OCI-LY3 (cell line): ENCODE results near the gene DISP2.

Experiments used
- H2AFZ ChIP-seq: fragments of 200-600, 300-600 bp; shearing (Covaris generic); 2 replicates; pipeline ENCODE4 v1.6.0; 2014; ENCODE audit warnings: antibody characterized with exemption, low read depth, low read length
- H3K27ac ChIP-seq: fragments of 200-600, 300-600 bp; sonication (generic); 2 replicates; pipeline ENCODE4 v1.5.1; 2014; ENCODE audit warnings: mild to moderate bottlenecking, low read length, moderate library complexity, mixed read lengths
- H3K27me3 ChIP-seq: fragments of 200-600, 300-600 bp; sonication (generic); 2 replicates; pipeline ENCODE4 v1.6.1; 2014; ENCODE audit warnings: low read depth, low read length, mixed read lengths
- H3K36me3 ChIP-seq: fragments of 200-600, 300-600 bp; sonication (generic); replicated peaks from 2 replicates; pipeline ENCODE3; 2014; ENCODE audit warnings: low read depth, low read length, mixed read lengths
- H3K4me1 ChIP-seq: fragments of 300-600, 200-600 bp; sonication (generic); 2 replicates; pipeline ENCODE4 v1.6.1; 2014; ENCODE audit warnings: low read length, mixed read lengths
- H3K4me2 ChIP-seq: fragments of 200-600, 300-600 bp; sonication (generic); 2 replicates; pipeline ENCODE4 v1.6.1; 2014; ENCODE audit warnings: low read length, mixed read lengths
- H3K4me3 ChIP-seq: fragments of 300-600, 200-600 bp; sonication (generic); 2 replicates; pipeline ENCODE4 v1.5.1; 2014; ENCODE audit warnings: antibody characterized with exemption, mild to moderate bottlenecking, low read length, moderate library complexity
- H3K79me2 ChIP-seq: fragments of 300-600, 200-600 bp; shearing (Covaris generic); 2 replicates; pipeline ENCODE4 v1.6.1; 2014; ENCODE audit warnings: mild to moderate bottlenecking, low read length, mixed read lengths
- H3K9ac ChIP-seq: fragments of 300-600, 200-600 bp; shearing (Covaris generic); 2 replicates; pipeline ENCODE4 v1.6.0; 2014; ENCODE audit warnings: mild to moderate bottlenecking, low read length, moderate library complexity
- H3K9me3 ChIP-seq: fragments of 200-600, 300-600 bp; shearing (Covaris generic); 2 replicates; pipeline ENCODE4 v1.6.1; 2014; ENCODE audit warnings: low read length, mixed read lengths; ENCODE audit not compliant: insufficient read depth
- H4K20me1 ChIP-seq: fragments of 200-600, 300-600 bp; sonication (generic); 2 replicates; pipeline ENCODE4 v1.6.1; 2016; ENCODE audit warnings: low read length, mixed read lengths; ENCODE audit not compliant: insufficient read depth
- EZH2phosphoT487 ChIP-seq: fragments of 200-600 bp; shearing (Covaris generic); IDR thresholded peaks from 2 replicates; pipeline ENCODE4 v1.6.1; 2018; ENCODE audit warnings: antibody characterized with exemption, mixed run types, low read depth
- TF ChIP-seq, protein P1 (sequence below): fragments of 200-600, 300-600 bp; sonication (generic); IDR thresholded peaks from 2 replicates; pipeline ENCODE4 v1.5.1; 2014; ENCODE audit warnings: antibody characterized with exemption, low read length, low read depth

DISP2 gene

DNA sequence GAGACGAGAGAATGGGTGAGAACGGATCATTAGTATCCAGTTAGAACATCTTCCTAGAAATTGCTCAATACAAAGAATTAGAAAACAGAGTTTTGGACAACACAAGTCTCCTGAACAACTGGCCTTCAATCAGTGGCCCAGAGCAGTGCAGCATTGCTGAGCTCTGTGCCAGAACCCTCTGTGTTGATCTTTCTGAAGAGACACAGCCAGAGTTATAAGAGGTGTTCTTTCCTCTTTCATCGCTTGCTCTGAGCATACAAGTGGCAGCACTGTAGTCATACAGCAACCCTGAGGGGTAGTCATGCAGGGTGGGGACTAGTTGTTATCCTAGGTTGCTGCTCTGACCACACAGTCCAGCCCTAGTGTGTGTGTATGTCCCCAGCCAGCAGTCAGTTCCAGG lies 28.5 kb downstream of the DISP2 start:
- H3K27me3 ChIP-seq = no peaks in the 10 kb centered on the region

DNA sequence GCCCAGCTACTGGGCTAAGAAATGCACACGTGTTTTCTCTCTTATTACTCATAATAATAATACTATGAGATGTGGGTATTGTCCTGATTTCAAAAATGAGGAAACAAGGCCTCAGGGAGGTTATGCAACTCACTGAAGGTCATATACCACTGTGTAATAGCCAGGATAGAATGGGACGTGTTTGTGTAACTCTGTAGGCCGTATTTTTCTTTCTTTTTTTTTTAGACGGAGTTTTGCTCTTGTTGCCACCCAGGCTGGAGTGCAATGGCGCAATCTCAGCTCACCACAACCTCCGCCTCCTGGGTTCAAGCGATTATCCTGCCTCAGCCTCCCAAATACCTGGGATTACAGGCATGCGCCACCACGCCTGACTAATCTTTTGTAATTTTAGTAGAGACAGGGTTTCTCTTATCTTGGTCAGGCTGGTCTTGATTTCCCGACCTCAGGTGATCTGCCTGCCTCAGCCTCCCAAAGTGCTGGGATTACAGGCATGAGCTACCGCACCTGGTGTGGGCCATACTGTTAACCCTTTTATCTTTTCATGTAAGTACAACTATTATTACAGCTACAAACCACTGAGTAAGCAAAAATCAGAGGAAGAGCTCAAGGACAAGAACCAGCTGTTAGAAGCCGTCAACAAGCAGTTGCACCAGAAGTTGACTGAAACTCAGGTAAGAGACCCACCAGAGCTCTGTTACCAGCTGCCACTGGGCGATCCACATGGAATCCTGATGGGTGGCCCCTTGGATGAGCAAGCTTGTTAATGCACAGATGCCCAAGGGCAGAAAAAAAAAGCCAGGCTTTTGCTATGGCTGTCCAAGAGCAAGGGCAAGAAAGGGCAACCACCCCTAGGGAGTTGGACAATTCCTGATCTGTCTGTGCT lies 31.2 kb downstream of the DISP2 start:
- no peaks in the 10 kb centered on the region for H3K9me3 ChIP-seq
- H4K20me1 ChIP-seq = 0 out of 2 replicates have a peak, but pooled peaks cover 5% of the 10 kb centered on the region
- TF ChIP-seq, protein P1, sequence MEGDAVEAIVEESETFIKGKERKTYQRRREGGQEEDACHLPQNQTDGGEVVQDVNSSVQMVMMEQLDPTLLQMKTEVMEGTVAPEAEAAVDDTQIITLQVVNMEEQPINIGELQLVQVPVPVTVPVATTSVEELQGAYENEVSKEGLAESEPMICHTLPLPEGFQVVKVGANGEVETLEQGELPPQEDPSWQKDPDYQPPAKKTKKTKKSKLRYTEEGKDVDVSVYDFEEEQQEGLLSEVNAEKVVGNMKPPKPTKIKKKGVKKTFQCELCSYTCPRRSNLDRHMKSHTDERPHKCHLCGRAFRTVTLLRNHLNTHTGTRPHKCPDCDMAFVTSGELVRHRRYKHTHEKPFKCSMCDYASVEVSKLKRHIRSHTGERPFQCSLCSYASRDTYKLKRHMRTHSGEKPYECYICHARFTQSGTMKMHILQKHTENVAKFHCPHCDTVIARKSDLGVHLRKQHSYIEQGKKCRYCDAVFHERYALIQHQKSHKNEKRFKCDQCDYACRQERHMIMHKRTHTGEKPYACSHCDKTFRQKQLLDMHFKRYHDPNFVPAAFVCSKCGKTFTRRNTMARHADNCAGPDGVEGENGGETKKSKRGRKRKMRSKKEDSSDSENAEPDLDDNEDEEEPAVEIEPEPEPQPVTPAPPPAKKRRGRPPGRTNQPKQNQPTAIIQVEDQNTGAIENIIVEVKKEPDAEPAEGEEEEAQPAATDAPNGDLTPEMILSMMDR = no peak
- no peak for TF ChIP-seq EZH2phosphoT487
- no peaks in the 10 kb centered on the region for H3K27me3 ChIP-seq
- H3K9ac ChIP-seq = no peak overlapping the region
- H3K4me2 ChIP-seq = no peak overlapping the region
- no peak overlapping the region for H3K27ac ChIP-seq
- no peaks in the 10 kb centered on the region; the same call in 1 of the 2 replicates for H3K4me1 ChIP-seq
- no peak overlapping the region for H3K4me3 ChIP-seq
- peaks cover 16% of the 10 kb centered on the region for H3K79me2 ChIP-seq
- peaks cover 74% of the 10 kb centered on the region for H3K36me3 ChIP-seq
- H2AFZ ChIP-seq = no peak overlapping the region

More for the DNA sequence above, 28.5 kb downstream of the DISP2 start:
- no peaks in the 10 kb centered on the region for H3K9me3 ChIP-seq
- no peak overlapping the region for H3K27ac ChIP-seq
- H3K4me2 ChIP-seq = no peak overlapping the region
- H3K4me3 ChIP-seq = no peak overlapping the region
- H3K79me2 ChIP-seq = peaks cover 31% of the 10 kb centered on the region
- H4K20me1 ChIP-seq = 0 out of 2 replicates have a peak, but pooled peaks cover 5% of the 10 kb centered on the region
- H3K4me1 ChIP-seq = peaks cover 8% of the 10 kb centered on the region; the same call in 1 of the 2 replicates
- no peak overlapping the region for H2AFZ ChIP-seq
- peaks cover 60% of the 10 kb centered on the region for H3K36me3 ChIP-seq
- TF ChIP-seq, protein P1 = no peak
- no peak for TF ChIP-seq EZH2phosphoT487
- no peak overlapping the region for H3K9ac ChIP-seq

DNA sequence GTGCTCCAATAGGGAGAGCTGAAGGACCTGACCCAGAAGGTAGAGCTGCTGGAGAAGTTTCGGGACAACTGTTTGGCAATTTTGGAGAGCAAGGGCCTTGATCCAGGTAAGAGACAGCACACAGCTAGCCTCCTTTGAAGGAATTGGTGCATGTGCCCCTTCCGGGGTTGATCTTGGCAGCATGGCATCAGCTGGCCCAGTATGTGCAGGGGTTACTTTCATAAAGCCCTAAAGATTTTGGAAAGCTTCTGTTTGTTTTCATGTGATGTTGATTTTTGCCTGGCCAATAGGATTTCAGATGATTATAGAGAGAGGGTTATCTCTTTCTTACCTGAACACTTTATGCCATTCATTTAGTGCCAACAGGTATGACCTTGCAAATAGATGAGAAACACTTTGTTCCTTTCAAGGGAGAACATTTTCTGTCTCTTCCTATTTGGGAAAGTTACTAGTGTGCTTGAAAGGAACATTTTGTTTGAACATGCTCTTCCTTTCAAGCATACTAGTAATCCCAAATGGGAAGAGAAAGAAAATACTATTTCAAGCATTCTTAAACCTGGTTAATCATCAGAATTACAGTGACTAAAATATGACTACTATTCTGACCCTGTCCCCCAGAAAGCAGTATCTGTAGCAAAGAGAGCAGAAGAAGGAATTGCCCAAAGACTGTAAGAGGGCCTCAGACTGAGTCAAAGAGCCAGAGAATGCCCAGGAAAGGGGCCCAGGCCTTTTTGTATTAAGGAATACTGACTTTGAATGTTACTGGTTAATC lies 32.0 kb downstream of the DISP2 start:
- peaks cover 8% of the 10 kb centered on the region for H3K79me2 ChIP-seq
- peaks cover 70% of the 10 kb centered on the region for H3K36me3 ChIP-seq
- H3K4me3 ChIP-seq = no peak overlapping the region
- H3K9ac ChIP-seq = no peak overlapping the region
- no peak overlapping the region for H3K4me2 ChIP-seq
- no peaks in the 10 kb centered on the region for H3K4me1 ChIP-seq
- H4K20me1 ChIP-seq = 0 out of 2 replicates have a peak, but pooled peaks cover 5% of the 10 kb centered on the region
- no peak for TF ChIP-seq EZH2phosphoT487
- TF ChIP-seq, protein P1 = no peak
- H2AFZ ChIP-seq = no peak overlapping the region
- H3K27me3 ChIP-seq = no peaks in the 10 kb centered on the region
- H3K27ac ChIP-seq = no peak overlapping the region
- H3K9me3 ChIP-seq = no peaks in the 10 kb centered on the region
